HuH-7.5 (cell line): ENCODE results near the gene MRPS23.

ENCODE experiments used
- DNase-seq: peaks from one replicate; pipeline ENCODE4 v3.0.0; 2011; ENCODE audit warnings: low spot score

MRPS23 gene

GRCh38 chr17:57879437-57880085 is 29.7 kb upstream of the MRPS23 start:
- DNase-seq, result no peak

GRCh38 chr17:57877803-57878377 is 28.0 kb upstream of the MRPS23 start:
- no peak for DNase-seq

GRCh38 chr17:57876866-57877237 is 27.0 kb upstream of the MRPS23 start:
- no peak for DNase-seq

GRCh38 chr17:57876023-57876865 is 26.4 kb upstream of the MRPS23 start:
- no peak for DNase-seq

GRCh38 chr17:57875290-57876022 is 25.6 kb upstream of the MRPS23 start:
- DNase-seq, result peak; percentile 60

- DNase-seq, result no peak
Observed at GRCh38 chr17:57874434-57875289, 24.8 kb upstream of the MRPS23 start.

- DNase-seq, result no peak
Observed at GRCh38 chr17:57874058-57874419, 24.2 kb upstream of the MRPS23 start.

- no peak for DNase-seq
Observed at GRCh38 chr17:57873261-57874057, 23.6 kb upstream of the MRPS23 start.

GRCh38 chr17:57872536-57872935 is 22.7 kb upstream of the MRPS23 start:
- no peak for DNase-seq

GRCh38 chr17:57871863-57872262 is 22.0 kb upstream of the MRPS23 start:
- DNase-seq, result no peak

- no peak for DNase-seq
Observed at GRCh38 chr17:57871155-57871554, 21.3 kb upstream of the MRPS23 start.

- no peak for DNase-seq
Observed at GRCh38 chr17:57870283-57870635, 20.4 kb upstream of the MRPS23 start.

GRCh38 chr17:57869617-57870282 is 19.9 kb upstream of the MRPS23 start:
- DNase-seq, result no peak

- DNase-seq, result no peak
Observed at GRCh38 chr17:57868910-57869616, 19.2 kb upstream of the MRPS23 start.

- DNase-seq, result peak; percentile 41
Observed at GRCh38 chr17:57868007-57868909, 18.4 kb upstream of the MRPS23 start.

GRCh38 chr17:57867126-57867525 is 17.3 kb upstream of the MRPS23 start:
- no peak for DNase-seq

- no peak for DNase-seq
Observed at GRCh38 chr17:57866723-57867122, 16.9 kb upstream of the MRPS23 start.

- DNase-seq, result no peak
Observed at GRCh38 chr17:57866319-57866718, 16.5 kb upstream of the MRPS23 start.

GRCh38 chr17:57864273-57864672 is 14.4 kb upstream of the MRPS23 start:
- no peak for DNase-seq
